ENCODE measurements around the gene TRIM2. TPM values are rescaled to one million over a fixed set of nuclear protein-coding genes. Genes with fewer than 3 reads are reported as not detected.
A peak's percentile ranks its signal among the peaks of the same experiment; 100 is the strongest.

TRIM2 gene
- total RNA-seq, 2 donors from 2014 or later, result 54.5 to 70.4 TPM

DNA sequence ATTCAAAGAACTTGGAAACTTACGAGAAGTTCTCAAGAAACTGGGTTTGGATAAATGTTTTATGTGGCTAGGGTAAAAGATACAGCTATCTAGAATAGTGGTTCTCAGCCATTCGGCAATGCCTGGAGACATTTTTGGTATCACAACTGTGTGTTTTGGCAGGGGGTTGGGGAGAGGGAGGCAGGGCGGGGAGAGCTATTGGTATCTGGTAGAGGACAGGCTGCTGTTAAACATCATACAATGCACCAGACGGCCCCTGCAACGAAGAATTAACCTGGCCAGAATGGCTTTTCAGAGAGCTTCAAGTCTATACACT lies 89.5 kb downstream of the TRIM2 start:
- DNase-seq (ENCODE audit: low spot score), result no peak
- TF ChIP-seq, protein P1, sequence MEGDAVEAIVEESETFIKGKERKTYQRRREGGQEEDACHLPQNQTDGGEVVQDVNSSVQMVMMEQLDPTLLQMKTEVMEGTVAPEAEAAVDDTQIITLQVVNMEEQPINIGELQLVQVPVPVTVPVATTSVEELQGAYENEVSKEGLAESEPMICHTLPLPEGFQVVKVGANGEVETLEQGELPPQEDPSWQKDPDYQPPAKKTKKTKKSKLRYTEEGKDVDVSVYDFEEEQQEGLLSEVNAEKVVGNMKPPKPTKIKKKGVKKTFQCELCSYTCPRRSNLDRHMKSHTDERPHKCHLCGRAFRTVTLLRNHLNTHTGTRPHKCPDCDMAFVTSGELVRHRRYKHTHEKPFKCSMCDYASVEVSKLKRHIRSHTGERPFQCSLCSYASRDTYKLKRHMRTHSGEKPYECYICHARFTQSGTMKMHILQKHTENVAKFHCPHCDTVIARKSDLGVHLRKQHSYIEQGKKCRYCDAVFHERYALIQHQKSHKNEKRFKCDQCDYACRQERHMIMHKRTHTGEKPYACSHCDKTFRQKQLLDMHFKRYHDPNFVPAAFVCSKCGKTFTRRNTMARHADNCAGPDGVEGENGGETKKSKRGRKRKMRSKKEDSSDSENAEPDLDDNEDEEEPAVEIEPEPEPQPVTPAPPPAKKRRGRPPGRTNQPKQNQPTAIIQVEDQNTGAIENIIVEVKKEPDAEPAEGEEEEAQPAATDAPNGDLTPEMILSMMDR (IDR thresholded peaks at IDR 0.05), result no peak
- no peak for TF ChIP-seq POLR2AphosphoS5 (IDR thresholded peaks at IDR 0.05)
- TF ChIP-seq POLR2A (IDR thresholded peaks at IDR 0.05), result no peak
- Histone ChIP-seq H3K27me3 (replicated peaks; ENCODE audit: insufficient read depth) (no peaks in the 10 kb centered on the region), H3K4me1 (replicated peaks) (peaks cover 3% of the 10 kb centered on the region), H3K27ac (no peak overlapping the region), H3K36me3 (no peaks in the 10 kb centered on the region), H3K4me3 (no peak overlapping the region), H3K9me3 (no peaks in the 10 kb centered on the region)
- intact Hi-C loops (cut with DNase I), result no loop called here
- WGBS, result 79% methylated on average over 5 of the region's 5 CpGs

DNA sequence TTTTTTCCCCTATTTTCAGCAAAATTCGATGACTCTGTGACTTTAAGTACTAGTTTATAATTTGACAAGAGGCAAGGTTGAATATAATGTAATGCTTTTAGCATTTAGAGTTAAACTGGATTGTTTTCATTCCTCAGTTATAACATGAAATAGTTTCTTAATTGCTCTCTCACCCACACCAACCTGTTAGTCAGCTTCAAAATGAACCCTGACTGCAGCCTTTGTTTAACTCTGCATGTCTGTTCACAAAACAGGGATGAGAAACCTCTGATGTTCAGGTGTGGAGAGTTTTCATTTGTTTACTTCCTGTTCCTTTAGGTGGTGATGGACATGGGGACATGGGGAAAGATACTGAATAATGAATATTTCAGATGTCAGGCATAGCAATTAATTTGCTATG lies 90.4 kb downstream of the TRIM2 start:
- H3K4me1 ChIP-seq (replicated peaks), result peaks cover 3% of the 10 kb centered on the region
- no peaks in the 10 kb centered on the region for H3K36me3 ChIP-seq
- intact Hi-C loops (cut with DNase I), result no loop called here
- no peaks in the 10 kb centered on the region for H3K9me3 ChIP-seq
- WGBS, result 40% methylated on average over 1 of the region's 1 CpG
- H3K4me3 ChIP-seq, result no peak overlapping the region
- peak overlapping the region; percentile 4 to 26 for H3K27ac ChIP-seq
- DNase-seq (ENCODE audit: low spot score), result no peak
- no peaks in the 10 kb centered on the region for H3K27me3 ChIP-seq (replicated peaks; ENCODE audit: insufficient read depth)
- TF ChIP-seq, protein P1 (IDR thresholded peaks at IDR 0.05), result no peak
- TF ChIP-seq POLR2AphosphoS5 (IDR thresholded peaks at IDR 0.05) (peak; percentile 21), POLR2A (IDR thresholded peaks at IDR 0.05) (no peak)

- intact Hi-C loops (cut with DNase I), result no loop called here
- Histone ChIP-seq H3K4me1 (replicated peaks) (peaks cover 3% of the 10 kb centered on the region), H3K9me3 (no peaks in the 10 kb centered on the region), H3K36me3 (no peaks in the 10 kb centered on the region), H3K27ac (peak overlapping the region; percentile 4 to 47), H3K27me3 (replicated peaks; ENCODE audit: insufficient read depth) (no peaks in the 10 kb centered on the region), H3K4me3 (no peak overlapping the region)
- whole genome bisulfite sequencing, result 82% methylated on average over 39 of the region's 40 CpGs
- DNase-seq (ENCODE audit: low spot score), result no peak
- no peak for TF ChIP-seq POLR2A (IDR thresholded peaks at IDR 0.05)
- no peak for TF ChIP-seq POLR2AphosphoS5 (IDR thresholded peaks at IDR 0.05)
- TF ChIP-seq, protein P1 (IDR thresholded peaks at IDR 0.05), result no peak
Measured at GRCh38 chr4:153295131-153295755, 91.0 kb downstream of the TRIM2 start.

- peak overlapping the region; percentile 25 to 47 for H3K27ac ChIP-seq
- no peaks in the 10 kb centered on the region for H3K27me3 ChIP-seq (replicated peaks; ENCODE audit: insufficient read depth)
- peaks cover 3% of the 10 kb centered on the region for H3K4me1 ChIP-seq (replicated peaks)
- peak; percentile 71 for DNase-seq (ENCODE audit: low spot score)
- intact Hi-C loops (cut with DNase I), result no loop called here
- peak; percentile 68 for TF ChIP-seq POLR2AphosphoS5 (IDR thresholded peaks at IDR 0.05)
- TF ChIP-seq, protein P1 (IDR thresholded peaks at IDR 0.05), result no peak
- no peaks in the 10 kb centered on the region for H3K36me3 ChIP-seq
- 14% methylated on average over 11 of the region's 11 CpGs for WGBS
- H3K9me3 ChIP-seq, result no peaks in the 10 kb centered on the region
- H3K4me3 ChIP-seq, result no peak overlapping the region
Measured at GRCh38 chr4:153296040-153296823, 92.0 kb downstream of the TRIM2 start.

DNA sequence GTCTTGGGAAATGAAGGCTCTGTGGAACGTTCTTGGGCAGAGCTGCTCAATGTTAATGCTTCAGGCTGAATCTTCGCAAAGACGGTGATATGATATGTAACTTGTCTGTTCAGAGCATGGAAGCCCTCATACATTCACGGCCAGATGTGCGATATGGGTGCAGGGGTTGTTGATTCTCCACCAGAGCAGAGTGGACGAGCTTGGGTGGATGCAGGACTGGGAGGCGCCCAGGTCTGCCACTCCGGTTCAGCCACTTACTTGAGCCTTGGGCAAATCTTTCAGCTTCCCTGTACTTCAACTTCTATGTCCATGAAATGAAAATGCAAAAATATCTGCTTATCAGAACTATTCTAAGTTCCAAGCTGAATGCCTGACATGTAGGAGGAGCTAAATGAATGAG lies 92.9 kb downstream of the TRIM2 start:
- Histone ChIP-seq H3K4me3 (no peak overlapping the region), H3K9me3 (no peaks in the 10 kb centered on the region), H3K27me3 (replicated peaks; ENCODE audit: insufficient read depth) (no peaks in the 10 kb centered on the region), H3K36me3 (no peaks in the 10 kb centered on the region), H3K4me1 (replicated peaks) (peaks cover 3% of the 10 kb centered on the region), H3K27ac (peak overlapping the region in 1 of 2 donors; percentile 47)
- WGBS, result 30% methylated on average over 8 of the region's 8 CpGs
- DNase-seq (ENCODE audit: low spot score), result peak; percentile 43
- TF ChIP-seq, protein P1 (IDR thresholded peaks at IDR 0.05), result no peak
- TF ChIP-seq POLR2A (IDR thresholded peaks at IDR 0.05) (no peak), POLR2AphosphoS5 (IDR thresholded peaks at IDR 0.05) (no peak)
- intact Hi-C loops (cut with DNase I), result no loop called here

Data from prostate gland (tissue), 2 donors.